ENCODE measurements around the gene CRTC3.
A peak's percentile ranks its signal among the peaks of the same experiment; 100 is the strongest.
"Not testable (repeated sequence)": the region's sequence is repeated elsewhere in the genome, so short reads cannot be mapped to it uniquely, and the experiment has no call there.

CRTC3 gene

DNA sequence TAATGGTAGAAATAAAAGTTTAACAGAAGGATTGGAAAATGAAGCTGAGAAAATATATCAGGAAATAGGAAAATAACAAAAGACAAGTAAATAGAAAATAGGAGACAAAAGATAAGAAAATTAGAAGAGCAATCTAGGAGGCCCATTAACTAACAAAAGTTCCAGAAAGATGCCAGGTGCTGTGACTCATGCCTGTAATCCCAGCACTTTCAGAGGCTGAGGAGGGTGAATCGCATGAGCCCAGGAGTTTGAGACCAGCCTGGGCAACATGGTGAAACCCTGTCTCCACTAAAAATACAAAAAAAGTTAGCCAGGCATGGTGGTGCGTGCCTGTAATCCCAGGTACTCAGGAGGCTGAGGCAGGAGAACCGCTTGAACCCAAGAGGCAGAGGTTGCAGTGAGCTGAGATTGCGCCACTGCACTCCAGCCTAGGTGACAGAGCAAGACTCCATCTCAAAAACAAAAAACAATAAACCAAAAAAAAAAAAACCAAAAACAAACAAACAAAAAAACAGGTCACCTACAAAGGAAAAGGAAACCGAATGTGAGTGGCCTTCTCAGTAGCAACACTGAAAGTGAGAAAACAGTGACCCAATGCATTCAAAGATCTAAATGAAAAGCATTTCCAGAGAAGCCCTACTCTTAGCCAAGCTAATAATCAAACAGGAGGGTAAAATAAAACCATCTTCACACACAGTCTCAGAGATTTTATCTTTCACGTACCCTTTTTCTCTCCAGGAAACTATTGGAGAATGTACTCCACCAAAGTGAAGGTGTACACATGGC lies 5.5 kb upstream of the CRTC3 start:
- not testable (repeated sequence) for DNase-seq

- no peak for DNase-seq
Observed at GRCh38 chr15:90529011-90529370, 732 bp upstream of the CRTC3 start.

GRCh38 chr15:90530250-90531051 lies 728 bp downstream of the CRTC3 start:
- DNase-seq: peak; percentile 31

DNA sequence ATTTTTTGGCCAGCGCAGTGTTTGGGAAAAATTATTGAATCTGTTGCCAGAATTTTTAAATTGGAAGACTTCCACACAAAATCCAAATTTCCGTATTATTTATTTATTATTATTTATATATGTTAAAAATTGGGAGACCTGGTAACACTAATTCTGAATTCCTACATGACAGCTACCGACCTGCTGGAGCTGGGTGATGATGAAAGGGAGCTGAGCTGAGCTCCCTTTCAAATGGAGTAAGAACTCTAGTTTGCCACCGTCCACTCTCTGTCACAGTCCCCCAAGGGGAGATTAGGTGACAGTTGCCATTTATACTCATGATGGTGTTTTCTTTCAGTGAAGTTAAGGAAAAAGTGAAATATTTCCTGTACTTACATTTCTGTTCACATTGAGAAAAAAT lies 1.4 kb downstream of the CRTC3 start:
- no peak for DNase-seq

GRCh38 chr15:90535254-90535653 lies 5.5 kb downstream of the CRTC3 start:
- DNase-seq: no peak

DNA sequence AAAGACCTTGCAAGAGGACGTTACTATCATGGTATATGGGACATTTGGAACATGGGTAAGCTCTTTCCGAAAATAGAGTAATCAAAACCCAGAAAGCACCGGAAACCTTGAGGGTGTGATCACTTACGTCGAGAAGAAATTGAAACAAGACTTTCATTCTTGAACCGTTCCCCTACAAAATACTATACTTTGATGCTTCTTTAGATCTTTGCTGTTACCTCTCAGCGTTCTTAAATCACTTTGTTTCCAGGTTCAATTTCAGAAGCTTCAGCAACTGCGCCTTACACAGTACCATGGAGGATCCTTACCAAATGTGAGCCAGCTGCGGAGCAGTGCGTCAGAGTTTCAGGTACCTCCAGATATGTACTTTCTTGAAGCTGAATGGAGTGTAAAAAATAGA lies 10.1 kb downstream of the CRTC3 start:
- no peak for DNase-seq

GRCh38 chr15:90540768-90541167 lies 11.0 kb downstream of the CRTC3 start:
- DNase-seq: no peak

DNA sequence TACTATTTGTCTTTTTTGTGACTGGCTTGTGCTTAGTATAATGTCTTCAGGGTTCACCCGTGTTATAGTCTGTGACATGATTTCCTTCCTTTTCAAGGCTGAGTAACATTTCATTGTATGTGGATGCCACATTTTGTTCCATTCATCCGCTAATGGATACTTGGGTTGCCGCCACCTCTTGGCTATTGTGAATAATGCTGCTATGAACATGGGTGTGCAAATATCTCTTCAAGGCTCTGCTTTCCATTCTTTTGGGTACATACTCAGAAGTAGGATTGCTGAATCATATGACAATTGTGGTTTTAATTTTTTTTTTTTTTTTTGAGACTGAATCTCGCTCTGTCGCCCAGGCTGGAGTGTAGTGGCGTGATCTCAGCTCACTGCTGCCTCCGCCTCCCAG lies 15.4 kb downstream of the CRTC3 start:
- DNase-seq: peak; percentile 18

DNA sequence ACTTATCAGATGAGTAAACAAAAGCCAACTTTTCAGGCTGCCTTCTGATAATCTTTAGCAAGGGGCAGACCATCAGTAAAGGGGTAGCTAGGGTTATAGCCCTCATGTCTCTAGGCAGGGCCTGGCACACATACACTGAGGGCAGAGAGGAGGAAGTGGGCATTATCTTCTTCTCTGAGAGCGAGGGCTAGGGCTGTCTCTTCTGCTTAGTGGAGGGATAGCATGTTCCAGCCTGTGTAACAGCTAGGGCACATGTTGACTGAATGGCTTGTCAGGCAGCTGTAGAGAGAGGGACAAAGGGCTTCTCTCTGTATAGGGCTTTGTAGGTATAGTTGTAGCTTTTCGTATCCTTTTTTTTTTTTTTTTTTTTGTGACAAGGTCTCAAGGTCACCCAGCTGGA lies 17.8 kb downstream of the CRTC3 start:
- no peak for DNase-seq

GRCh38 chr15:90550919-90551318 lies 21.2 kb downstream of the CRTC3 start:
- DNase-seq: peak; percentile 39

GRCh38 chr15:90552162-90552928 lies 22.6 kb downstream of the CRTC3 start:
- DNase-seq: peak; percentile 79

DNA sequence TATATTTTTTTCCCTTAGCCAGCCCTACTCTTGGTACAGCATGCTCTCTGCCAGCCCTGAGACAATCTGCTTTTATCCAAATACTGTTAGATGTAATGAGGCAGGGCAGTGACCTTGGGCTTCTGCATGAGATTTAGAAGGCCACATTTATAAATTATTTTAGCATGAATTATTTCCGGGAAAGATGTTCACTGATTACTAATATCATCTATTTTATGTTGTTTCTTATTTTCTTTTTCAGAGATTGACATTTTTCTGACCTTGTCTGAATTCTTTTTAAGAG lies 23.1 kb downstream of the CRTC3 start:
- DNase-seq: no peak

GRCh38 chr15:90553248-90553745 lies 23.6 kb downstream of the CRTC3 start:
- peak; percentile 92 for DNase-seq

- peak; percentile 18 for DNase-seq
Observed at GRCh38 chr15:90557186-90558084, 27.7 kb downstream of the CRTC3 start.

- DNase-seq: peak; percentile 21
Observed at GRCh38 chr15:90558171-90558573, 28.4 kb downstream of the CRTC3 start.

DNA sequence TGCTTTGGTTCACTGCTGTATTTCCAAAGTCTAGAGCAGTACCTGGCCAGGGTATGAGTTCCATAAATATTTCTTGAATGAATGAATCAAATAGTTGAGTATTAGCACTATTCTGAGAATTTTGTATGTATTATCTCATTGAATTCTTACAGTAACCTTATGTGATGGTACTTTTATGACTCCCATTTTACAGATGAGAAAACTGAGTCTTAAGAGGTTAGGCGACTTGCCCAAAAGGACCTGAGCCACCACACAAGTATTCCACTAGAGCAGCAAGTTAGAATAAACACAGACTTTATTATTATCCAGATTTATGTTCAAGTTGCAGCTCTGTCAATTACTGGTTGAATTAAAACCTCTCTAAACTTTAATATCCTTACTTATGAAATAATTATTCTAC lies 29.4 kb downstream of the CRTC3 start:
- DNase-seq: no peak

DNA sequence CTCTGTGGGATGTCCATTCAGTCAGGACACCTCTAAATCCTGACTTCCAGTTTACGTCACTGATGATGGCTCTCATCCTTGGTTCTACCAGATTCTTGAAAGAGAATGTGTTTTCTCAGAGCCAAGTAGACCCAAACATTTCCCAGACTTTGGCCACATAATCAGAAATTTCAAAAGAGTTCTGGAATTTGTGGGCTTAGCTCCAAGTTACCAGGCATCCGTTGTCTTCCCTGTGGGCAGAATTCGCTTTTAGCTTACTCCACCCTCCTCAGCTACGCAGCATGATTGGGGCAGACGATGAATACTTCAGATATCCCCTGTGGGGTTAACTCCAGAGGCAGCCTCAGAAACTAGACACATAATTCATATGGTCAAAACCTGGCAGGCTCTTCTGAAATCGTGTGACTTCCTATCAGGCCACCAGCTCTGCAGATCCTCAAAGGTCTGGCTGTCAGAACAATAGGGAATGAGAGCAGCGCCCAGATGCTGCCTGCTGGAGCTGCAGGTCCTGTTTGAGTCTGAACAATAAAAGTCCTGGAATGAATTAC lies 30.6 kb downstream of the CRTC3 start:
- peak; percentile 96 for DNase-seq

- DNase-seq: peak; percentile 28
Observed at GRCh38 chr15:90561344-90562244, 31.9 kb downstream of the CRTC3 start.

GRCh38 chr15:90562669-90563068 lies 32.9 kb downstream of the CRTC3 start:
- DNase-seq: no peak

- DNase-seq: no peak
Observed at GRCh38 chr15:90563463-90563862, 33.7 kb downstream of the CRTC3 start.

DNA sequence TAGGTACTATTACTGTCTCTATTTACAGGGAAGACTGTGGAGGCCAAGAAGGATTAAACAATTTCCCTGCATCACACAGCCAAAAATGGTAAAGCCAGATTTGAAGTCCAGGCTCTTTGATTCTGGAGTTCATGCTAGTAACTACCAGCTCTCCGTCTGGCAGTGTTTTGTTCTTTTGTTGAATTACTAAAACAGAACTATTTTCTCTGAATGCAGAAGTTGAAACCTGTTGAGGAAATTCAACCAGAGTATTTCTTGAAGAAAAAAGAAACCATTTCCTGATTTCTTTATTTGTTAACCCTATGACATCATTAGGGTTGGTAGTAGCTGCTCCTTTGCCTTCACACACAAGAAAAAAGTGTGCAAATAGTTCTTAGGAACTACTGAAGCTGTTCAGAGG lies 34.3 kb downstream of the CRTC3 start:
- no peak for DNase-seq

All from fibroblast of skin of right quadriceps (primary cell).